DND-41 (cell line): ENCODE results near the gene VPS13A.

Source experiments
- ATAC-seq: fragments of 200-7000 bp; cut with Tn5 transposase; 3 replicates; pipeline ENCODE4 v1.9.1; 2021; ENCODE audit warnings: low read depth; ENCODE audit not compliant: insufficient read depth
- DNase-seq: peaks from one replicate; pipeline ENCODE4 v3.0.0-alpha.2; 2020
- H2AFZ ChIP-seq: 2 replicates; pipeline ENCODE4 v1.6.0; 2012; ENCODE audit warnings: low read depth, low read length
- H3K27ac ChIP-seq: 2 replicates; pipeline ENCODE4 v1.5.1; 2012; ENCODE audit warnings: low read length, inconsistent platforms
- H3K27me3 ChIP-seq: fragments of 200-600 bp; sonication (generic); 2 replicates; pipeline ENCODE4 v1.6.0; 2012; ENCODE audit warnings: low read length, mild to moderate bottlenecking, inconsistent platforms; ENCODE audit not compliant: insufficient read depth, poor library complexity
- H3K36me3 ChIP-seq: 2 replicates; pipeline ENCODE4 v1.5.1; 2012; ENCODE audit warnings: low read length, inconsistent platforms; ENCODE audit not compliant: insufficient read depth
- H3K4me1 ChIP-seq: 2 replicates; pipeline ENCODE4 v1.5.1; 2012; ENCODE audit warnings: mild to moderate bottlenecking, low read length; ENCODE audit not compliant: insufficient read depth
- H3K4me2 ChIP-seq: 2 replicates; pipeline ENCODE4 v1.6.0; 2012; ENCODE audit warnings: mild to moderate bottlenecking, moderate library complexity, low read length, inconsistent platforms; ENCODE audit not compliant: insufficient read depth
- H3K4me3 ChIP-seq, 2 experiments: fragments of 200-600 bp in 1 of 2; shearing (Covaris generic) in 1 of 2; 2 replicates each; pipeline ENCODE4 v1.5.1; 2012 to 2016; ENCODE audit warnings: inconsistent platforms in 2 of 2, low read length in 2 of 2, mild to moderate bottlenecking in 2 of 2, low read depth in 1 of 2, moderate library complexity in 1 of 2
- H3K79me2 ChIP-seq: 2 replicates; pipeline ENCODE4 v1.6.0; 2012; ENCODE audit warnings: low read length, inconsistent platforms; ENCODE audit not compliant: insufficient read depth
- H3K9ac ChIP-seq: 2 replicates; pipeline ENCODE4 v1.6.0; 2012; ENCODE audit warnings: low read depth, mild to moderate bottlenecking, inconsistent platforms, low read length, moderate library complexity
- H3K9me3 ChIP-seq: 2 replicates; pipeline ENCODE4 v1.5.1; 2012; ENCODE audit warnings: low read length, moderate library complexity, mild to moderate bottlenecking, inconsistent platforms; ENCODE audit not compliant: insufficient read depth, severe bottlenecking
- H4K20me1 ChIP-seq: 2 replicates; pipeline ENCODE4 v1.6.0; 2012; ENCODE audit warnings: low read length; ENCODE audit not compliant: insufficient read depth
- EZH2 ChIP-seq: IDR thresholded peaks from 3 replicates; pipeline ENCODE4 v1.6.1; 2012; ENCODE audit warnings: borderline replicate concordance, low read depth, mild to moderate bottlenecking, moderate library complexity, low read length, inconsistent platforms; ENCODE audit not compliant: severe bottlenecking
- TF ChIP-seq, protein P1 (sequence below): IDR thresholded peaks from 2 replicates; pipeline ENCODE4 v1.5.1; 2012; ENCODE audit warnings: borderline replicate concordance, low read length, moderate library complexity, mild to moderate bottlenecking; ENCODE audit not compliant: poor library complexity, severe bottlenecking; ENCODE audit errors: extremely low read depth

Gene VPS13A

DNA sequence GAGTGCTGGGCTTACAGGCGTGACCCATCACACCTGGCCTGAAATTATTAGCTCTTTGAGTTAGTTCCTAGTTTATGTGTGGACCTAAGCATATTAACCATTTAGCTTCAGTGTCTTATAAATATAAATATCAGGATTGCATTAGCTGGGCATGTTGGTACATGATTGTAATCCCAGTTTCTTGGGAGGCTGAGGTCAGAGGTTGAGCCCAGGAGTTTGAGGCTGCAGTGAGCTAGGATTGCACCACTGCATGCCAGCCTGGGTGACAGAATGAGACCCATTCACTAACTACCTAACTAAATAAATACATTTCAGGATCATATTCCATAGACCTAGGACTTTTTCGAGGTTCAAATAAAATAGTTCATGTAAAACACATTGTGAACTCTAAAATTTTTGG is 129.8 kb downstream of the VPS13A start:
- Histone ChIP-seq H2AFZ (no peak overlapping the region), H3K4me3 (no peak overlapping the region), H3K27me3 (no peaks in the 10 kb centered on the region), H3K4me2 (no peak overlapping the region), H4K20me1 (no peaks in the 10 kb centered on the region), H3K9ac (no peak overlapping the region), H3K79me2 (no peaks in the 10 kb centered on the region), H3K4me1 (no peaks in the 10 kb centered on the region), H3K27ac (no peak overlapping the region), H3K36me3 (peaks cover 9% of the 10 kb centered on the region; the same call in 1 of the 2 replicates), H3K9me3 (no peaks in the 10 kb centered on the region)
- DNase-seq: no peak
- TF ChIP-seq, protein P1, sequence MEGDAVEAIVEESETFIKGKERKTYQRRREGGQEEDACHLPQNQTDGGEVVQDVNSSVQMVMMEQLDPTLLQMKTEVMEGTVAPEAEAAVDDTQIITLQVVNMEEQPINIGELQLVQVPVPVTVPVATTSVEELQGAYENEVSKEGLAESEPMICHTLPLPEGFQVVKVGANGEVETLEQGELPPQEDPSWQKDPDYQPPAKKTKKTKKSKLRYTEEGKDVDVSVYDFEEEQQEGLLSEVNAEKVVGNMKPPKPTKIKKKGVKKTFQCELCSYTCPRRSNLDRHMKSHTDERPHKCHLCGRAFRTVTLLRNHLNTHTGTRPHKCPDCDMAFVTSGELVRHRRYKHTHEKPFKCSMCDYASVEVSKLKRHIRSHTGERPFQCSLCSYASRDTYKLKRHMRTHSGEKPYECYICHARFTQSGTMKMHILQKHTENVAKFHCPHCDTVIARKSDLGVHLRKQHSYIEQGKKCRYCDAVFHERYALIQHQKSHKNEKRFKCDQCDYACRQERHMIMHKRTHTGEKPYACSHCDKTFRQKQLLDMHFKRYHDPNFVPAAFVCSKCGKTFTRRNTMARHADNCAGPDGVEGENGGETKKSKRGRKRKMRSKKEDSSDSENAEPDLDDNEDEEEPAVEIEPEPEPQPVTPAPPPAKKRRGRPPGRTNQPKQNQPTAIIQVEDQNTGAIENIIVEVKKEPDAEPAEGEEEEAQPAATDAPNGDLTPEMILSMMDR: no peak
- TF ChIP-seq EZH2: no peak
- ATAC-seq: no peak

GRCh38 chr9:77316058-77316457 is 138.7 kb downstream of the VPS13A start:
- TF ChIP-seq, protein P1: no peak
- TF ChIP-seq EZH2: no peak
- Histone ChIP-seq H3K36me3 (peaks cover 31% of the 10 kb centered on the region), H4K20me1 (no peaks in the 10 kb centered on the region), H2AFZ (no peak overlapping the region), H3K4me3 (no peak overlapping the region), H3K4me1 (no peaks in the 10 kb centered on the region), H3K9me3 (no peaks in the 10 kb centered on the region), H3K4me2 (no peak overlapping the region), H3K27ac (no peak overlapping the region), H3K9ac (no peak overlapping the region), H3K79me2 (no peaks in the 10 kb centered on the region), H3K27me3 (no peaks in the 10 kb centered on the region)
- ATAC-seq (no peak), DNase-seq (no peak)

- Histone ChIP-seq H3K27me3 (no peaks in the 10 kb centered on the region), H3K79me2 (no peaks in the 10 kb centered on the region), H3K27ac (no peak overlapping the region), H3K4me3 (no peak overlapping the region), H3K4me1 (no peaks in the 10 kb centered on the region), H2AFZ (no peak overlapping the region), H3K4me2 (no peak overlapping the region), H3K36me3 (peaks cover 39% of the 10 kb centered on the region), H3K9ac (no peak overlapping the region), H3K9me3 (peaks cover 2% of the 10 kb centered on the region), H4K20me1 (no peaks in the 10 kb centered on the region)
- ATAC-seq (no peak), DNase-seq (no peak)
- no peak for TF ChIP-seq EZH2
Observed at GRCh38 chr9:77325058-77325457, 147.7 kb downstream of the VPS13A start.

DNA sequence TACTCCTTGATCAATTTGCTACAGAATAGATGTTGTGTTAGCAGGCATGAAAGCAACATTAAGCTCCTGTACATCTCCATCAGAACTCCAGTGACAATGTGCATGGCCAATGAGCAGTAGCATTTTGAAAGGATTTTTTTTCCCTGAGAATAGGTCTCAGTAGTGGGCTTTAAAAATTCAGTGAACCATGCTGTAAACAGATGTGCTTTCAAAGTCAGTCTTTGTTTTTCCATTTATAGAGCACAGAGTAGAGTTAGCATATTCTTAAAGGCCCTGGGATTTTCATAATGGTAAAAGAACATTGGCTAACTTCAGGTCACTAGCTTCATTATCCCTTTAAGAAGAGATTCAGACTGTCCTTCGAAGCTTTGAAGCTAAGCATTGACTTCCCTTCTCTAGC is 150.8 kb downstream of the VPS13A start:
- Histone ChIP-seq H4K20me1 (no peaks in the 10 kb centered on the region), H3K4me3 (no peak overlapping the region), H3K4me2 (no peak overlapping the region), H3K36me3 (peaks cover 29% of the 10 kb centered on the region), H2AFZ (no peak overlapping the region), H3K27ac (no peak overlapping the region), H3K27me3 (no peaks in the 10 kb centered on the region), H3K4me1 (no peaks in the 10 kb centered on the region), H3K9me3 (peaks cover 2% of the 10 kb centered on the region), H3K79me2 (no peaks in the 10 kb centered on the region), H3K9ac (no peak overlapping the region)
- DNase-seq: no peak
- TF ChIP-seq, protein P1: no peak
- no peak for TF ChIP-seq EZH2
- no peak for ATAC-seq
